OCI-LY7 (cell line): ENCODE measurements around the gene SLC12A3.

ENCODE experiments used
- CTCF ChIP-seq: fragments of 200-600 bp; sonication (generic); conservative IDR thresholded peaks from 2 replicates; pipeline ENCODE4 v1.5.1; 2014; ENCODE audit warnings: mild to moderate bottlenecking, antibody characterized with exemption, low read length, moderate library complexity, mixed read lengths
- EZH2phosphoT487 ChIP-seq: fragments of 200-600 bp; sonication (generic); IDR thresholded peaks from 2 replicates; pipeline ENCODE4 v1.6.1; 2018; ENCODE audit warnings: low read depth, borderline replicate concordance, mild to moderate bottlenecking, mixed run types, antibody characterized with exemption, low read length, moderate library complexity, mixed read lengths

- TF ChIP-seq EZH2phosphoT487 (no peak), CTCF (no peak)
Observed at GRCh38 chr16:56876048-56876447, 11.0 kb downstream of the SLC12A3 start.
